Keratinocyte (primary cell): Measurements from ENCODE around the gene WWC1. TPM values are rescaled to one million over a fixed set of nuclear protein-coding genes. Genes with fewer than 3 reads are reported as not detected.

Experiments used
- DNase-seq: peaks from one replicate; pipeline ENCODE4 v3.0.0-alpha.2; 2011; ENCODE audit warnings: low read depth, missing footprints, low spot score
- FAIRE-seq: peaks from 2 replicates; lab custom pipeline; 2011; peaks lifted over from hg19 to GRCh38; lab: Jason Lieb, UNC
- H2AFZ ChIP-seq: 2 replicates; pipeline ENCODE4 v1.6.0; 2012; ENCODE audit warnings: low read length, control low read depth, inconsistent platforms; ENCODE audit not compliant: control insufficient read depth
- H3K27ac ChIP-seq: 2 replicates; pipeline ENCODE4 v1.5.1; 2011; ENCODE audit warnings: low read length; ENCODE audit not compliant: control insufficient read depth, insufficient read depth
- H3K27me3 ChIP-seq: 3 replicates; pipeline ENCODE4 v1.6.0; 2011; ENCODE audit warnings: low read length; ENCODE audit not compliant: control insufficient read depth, insufficient read depth; ENCODE audit errors: extremely low read depth
- H3K36me3 ChIP-seq, 2 experiments: 2 replicates in 1 of 2; 3 replicates in 1 of 2; pipeline ENCODE4 v1.5.1; 2011; ENCODE audit warnings: low read length in 2 of 2, mild to moderate bottlenecking in 1 of 2; ENCODE audit not compliant: control insufficient read depth in 2 of 2, insufficient read depth in 2 of 2; ENCODE audit errors: extremely low read depth in 1 of 2
- H3K4me1 ChIP-seq: 3 replicates; pipeline ENCODE4 v1.5.1; 2011; ENCODE audit warnings: low read length; ENCODE audit not compliant: control insufficient read depth, insufficient read depth; ENCODE audit errors: extremely low read depth
- H3K4me2 ChIP-seq: 3 replicates; pipeline ENCODE4 v1.6.0; 2011; ENCODE audit warnings: low read depth, low read length; ENCODE audit not compliant: control insufficient read depth, insufficient read depth; ENCODE audit errors: extremely low read depth
- H3K4me3 ChIP-seq, 3 experiments: fragments of 200-600 bp in 1 of 3; sonication (generic) in 1 of 3; 2 replicates in 2 of 3; 3 replicates in 1 of 3; pipeline ENCODE4 v1.5.1; 2011 to 2016; ENCODE audit warnings: low read length in 3 of 3, mild to moderate bottlenecking in 3 of 3, control low read depth in 2 of 3, inconsistent platforms in 1 of 3, low read depth in 1 of 3, mixed read lengths in 1 of 3, mixed run types in 1 of 3, moderate library complexity in 1 of 3; ENCODE audit not compliant: control insufficient read depth in 2 of 3, insufficient read depth in 2 of 3; ENCODE audit errors: extremely low read depth in 1 of 3
- H3K79me2 ChIP-seq: 2 replicates; pipeline ENCODE4 v1.6.0; 2012; ENCODE audit warnings: low read length; ENCODE audit not compliant: control insufficient read depth, insufficient read depth
- H3K9ac ChIP-seq: 3 replicates; pipeline ENCODE4 v1.6.0; 2011; ENCODE audit warnings: low read length; ENCODE audit not compliant: control insufficient read depth, insufficient read depth; ENCODE audit errors: extremely low read depth
- H3K9me1 ChIP-seq: 3 replicates; pipeline ENCODE4 v1.6.0; 2011; ENCODE audit warnings: low read length; ENCODE audit not compliant: control insufficient read depth, insufficient read depth; ENCODE audit errors: extremely low read depth
- H3K9me3 ChIP-seq: 2 replicates; pipeline ENCODE4 v1.5.1; 2012; ENCODE audit warnings: low read depth, low read length; ENCODE audit not compliant: control insufficient read depth
- H4K20me1 ChIP-seq: 3 replicates; pipeline ENCODE4 v1.6.0; 2011; ENCODE audit warnings: low read length; ENCODE audit not compliant: control insufficient read depth, insufficient read depth; ENCODE audit errors: extremely low read depth
- CTCF ChIP-seq, 3 experiments: IDR thresholded peaks in 1 of 3; conservative IDR thresholded peaks in 1 of 3; optimal IDR thresholded peaks in 1 of 3; 2 replicates in 2 of 3; 3 replicates in 1 of 3; pipeline versions ENCODE3 to v1.5.1; 2011; ENCODE audit warnings: low read length in 3 of 3, mild to moderate bottlenecking in 3 of 3, moderate library complexity in 2 of 3, control low read depth in 1 of 3, inconsistent platforms in 1 of 3; ENCODE audit not compliant: insufficient read depth in 2 of 3; ENCODE audit errors: extremely low read depth in 1 of 3
- EZH2 ChIP-seq: IDR thresholded peaks from one replicate; pipeline ENCODE4 v1.6.1; 2012; ENCODE audit warnings: inconsistent platforms, mild to moderate bottlenecking, low read length, moderate library complexity
- dilution Hi-C: fragments of 300-500 bp; cut with MboI; formaldehyde crosslinking; loops from one replicate; pipeline ENCODE4 v1.7.0; 2020; ENCODE audit warnings: low sequenced_read_pairs; ENCODE audit not compliant: extremely low pct_ligation_motif_present
- polyA plus RNA-seq, 5 experiments: library from polyadenylated mRNA; depleted of rRNA in 3 of 5; stranded (reverse) in 3 of 5; stranded (forward) in 1 of 5; unstranded in 1 of 5; fragments of >200 nt; gene quantifications; 1 replicate in 1 of 5; 2 replicates in 3 of 5; 3 replicates in 1 of 5; pipeline versions ENCODE4 v1.2.1 to v1.2.3, GENCODE V29; 2011 to 2012; ENCODE audit warnings: missing spikeins in 2 of 5, low read depth in 1 of 5, low replicate concordance in 1 of 5

Gene WWC1
- polyA plus RNA-seq, 1 donor (not counting 4 experiments of a cell fraction or from before 2014, with no cell fraction given) = 19.8 TPM

GRCh38 chr5:168254013-168254693, 37.3 kb upstream of the WWC1 start:
- peaks cover 4% of the 10 kb centered on the region for H3K79me2 ChIP-seq
- no peak overlapping the region for H3K27ac ChIP-seq
- peaks cover 16 to 17% of the 10 kb centered on the region in 2 experiments for H3K36me3 ChIP-seq
- no peaks in the 10 kb centered on the region for H3K27me3 ChIP-seq
- H4K20me1 ChIP-seq = no peaks in the 10 kb centered on the region
- no peak overlapping the region for H3K9ac ChIP-seq
- FAIRE-seq (no peak), DNase-seq (no peak)
- H3K9me1 ChIP-seq = no peaks in the 10 kb centered on the region
- dilution Hi-C loops = no loop called here
- TF ChIP-seq CTCF (optimal IDR thresholded peaks at IDR 0.05 in 1 of 3, IDR thresholded peaks at IDR 0.05 in 1 of 3, conservative IDR thresholded peaks at IDR 0.05 in 1 of 3; ENCODE audit: extremely low read depth in 1 of 3, insufficient read depth in 2 of 3, low read length in 3 of 3) (no peak), EZH2 (no peak)
- no peak overlapping the region for H3K4me2 ChIP-seq
- no peak overlapping the region for H2AFZ ChIP-seq
- no peaks in the 10 kb centered on the region for H3K9me3 ChIP-seq
- no peaks in the 10 kb centered on the region for H3K4me1 ChIP-seq
- H3K4me3 ChIP-seq = no peak overlapping the region

DNA sequence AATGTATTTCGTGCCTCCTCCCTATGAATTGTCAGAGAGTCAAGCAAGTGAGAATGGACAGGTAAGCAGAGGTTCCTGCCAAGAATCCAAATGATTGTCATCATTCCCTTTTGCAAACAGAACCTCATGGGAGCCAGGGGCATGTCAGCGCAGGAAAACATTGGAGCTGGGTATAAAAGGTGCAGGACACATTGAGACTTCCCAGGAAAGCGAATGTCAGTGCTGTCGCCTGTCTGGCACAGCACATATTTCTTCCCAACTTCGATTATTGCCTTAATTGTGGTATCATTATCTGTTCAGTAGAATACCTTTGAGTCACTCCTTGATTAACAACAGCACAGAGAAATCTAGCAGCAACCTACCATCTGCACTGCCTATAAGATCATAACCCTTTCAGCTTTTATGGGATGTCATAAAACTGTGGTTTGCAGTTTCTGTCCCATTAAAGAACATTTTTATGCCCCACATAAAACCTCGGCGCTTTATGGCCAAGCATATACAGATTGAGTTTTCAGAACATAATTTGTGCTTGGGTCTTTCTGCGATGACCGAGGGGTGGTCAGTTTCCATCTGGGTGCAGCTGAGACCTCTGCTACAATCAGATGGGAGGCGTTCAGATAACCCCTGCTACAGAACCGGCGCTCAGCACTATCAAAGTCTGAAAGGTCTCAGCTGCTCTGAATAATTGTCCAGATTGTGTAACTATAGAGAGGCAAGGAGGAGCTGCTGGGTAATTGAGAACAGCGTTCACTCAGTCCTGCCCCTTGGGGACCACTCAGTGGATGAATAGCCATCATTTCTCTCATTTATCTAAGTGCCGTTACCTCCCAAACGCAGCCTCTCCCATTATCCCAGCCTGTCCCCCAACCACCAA, 30.9 kb upstream of the WWC1 start:
- dilution Hi-C loops = no loop called here
- no peak overlapping the region for H3K27ac ChIP-seq
- H3K79me2 ChIP-seq = no peaks in the 10 kb centered on the region
- peaks cover 17 to 28% of the 10 kb centered on the region in 2 experiments for H3K36me3 ChIP-seq
- H3K4me1 ChIP-seq = no peaks in the 10 kb centered on the region
- no peak overlapping the region for H3K9ac ChIP-seq
- H2AFZ ChIP-seq = no peak overlapping the region
- H3K27me3 ChIP-seq = no peaks in the 10 kb centered on the region
- no peaks in the 10 kb centered on the region for H3K9me1 ChIP-seq
- TF ChIP-seq CTCF (optimal IDR thresholded peaks at IDR 0.05 in 1 of 3, IDR thresholded peaks at IDR 0.05 in 1 of 3, conservative IDR thresholded peaks at IDR 0.05 in 1 of 3; ENCODE audit: extremely low read depth in 1 of 3, insufficient read depth in 2 of 3, low read length in 3 of 3) = no peak
- no peak for TF ChIP-seq EZH2
- DNase-seq (no peak), FAIRE-seq (no peak)
- no peak overlapping the region for H3K4me3 ChIP-seq
- no peak overlapping the region for H3K4me2 ChIP-seq
- H3K9me3 ChIP-seq = no peaks in the 10 kb centered on the region
- H4K20me1 ChIP-seq = peaks cover 2% of the 10 kb centered on the region
